Spinal cord (tissue), 10 donors: ENCODE data around the gene TRIM67. TPM values are rescaled to one million over a fixed set of nuclear protein-coding genes. Genes with fewer than 3 reads are reported as not detected.

Experiments used
- DNase-seq, 6 donors: peaks; one replicate each; pipeline versions ENCODE4 v3.0.0 to v3.0.0-alpha.2; 2013 to 2015; ENCODE audit warnings: low spot score in 6 of 6, low read depth in 4 of 6
- H3K27ac ChIP-seq: one replicate; pipeline ENCODE4 v1.5.1; 2013; ENCODE audit warnings: low read depth, low read length, control low read depth
- H3K27me3 ChIP-seq: one replicate; pipeline ENCODE4 v1.6.1; 2013; ENCODE audit warnings: low read length; ENCODE audit not compliant: control insufficient read depth, insufficient read depth
- H3K36me3 ChIP-seq: one replicate; pipeline ENCODE4 v1.6.1; 2013; ENCODE audit warnings: low read length; ENCODE audit not compliant: control insufficient read depth, insufficient read depth
- H3K4me1 ChIP-seq: one replicate; pipeline ENCODE4 v1.6.1; 2013; ENCODE audit warnings: low read length; ENCODE audit not compliant: control insufficient read depth, insufficient read depth
- H3K4me3 ChIP-seq: one replicate; pipeline ENCODE4 v1.5.1; 2013; ENCODE audit warnings: low read depth, low read length, control low read depth
- H3K9me3 ChIP-seq: one replicate; pipeline ENCODE4 v1.6.1; 2013; ENCODE audit warnings: low read length; ENCODE audit not compliant: control insufficient read depth, insufficient read depth
- WGBS: methylation state at CpG from one replicate; pipeline ENCODE4 v1.1.5; 2013; ENCODE audit warnings: missing lambda C conversion rate; ENCODE audit not compliant: insufficient coverage; 5-methylcytosine and 5-hydroxymethylcytosine counted together
- polyA plus RNA-seq, 2 donors: library from polyadenylated mRNA; unstranded; fragments of 120-200 nt; gene quantifications; one replicate each; pipeline ENCODE4 v1.2.1, GENCODE V29; 2013; ENCODE audit not compliant: insufficient read length in 2 of 2
- total RNA-seq, 2 donors: library from RNA; depleted of rRNA in 1 of 2; stranded (reverse); fragments of 120-200 nt in 1 of 2; fragments of >200 nt in 1 of 2; gene quantifications; one replicate each; pipeline versions ENCODE4 v1.2.3 to v1.2.4, GENCODE V29; 2013 to 2014
- donor health status: healthy.

Gene TRIM67
- total and polyA plus RNA-seq, 4 donors: 5.2 to 37.2 (median 23.8) TPM

DNA sequence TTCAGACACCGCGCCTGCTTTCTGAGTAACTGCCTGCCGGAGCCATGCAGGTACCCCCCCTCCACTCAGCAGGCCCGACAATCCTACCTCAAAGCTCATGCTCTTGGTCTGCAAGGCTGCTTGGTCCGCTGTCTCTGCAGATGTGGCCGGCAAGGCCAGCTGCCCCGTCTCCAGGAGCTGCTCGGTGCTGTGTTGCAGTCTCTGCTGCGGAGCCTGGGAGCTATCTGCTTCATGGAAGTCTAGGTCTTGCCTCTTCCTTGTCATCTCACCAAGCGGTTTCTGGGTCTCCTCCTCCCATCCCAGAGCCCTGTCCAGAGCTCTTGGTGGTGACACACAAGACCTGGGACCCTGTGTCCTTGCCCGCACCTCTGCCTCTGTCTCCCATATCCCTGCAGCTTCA lies 55.2 kb downstream of the TRIM67 start:
- Histone ChIP-seq H3K9me3 (no peaks in the 10 kb centered on the region), H3K27ac (no peak overlapping the region), H3K4me1 (no peaks in the 10 kb centered on the region), H3K4me3 (no peak overlapping the region), H3K27me3 (no peaks in the 10 kb centered on the region), H3K36me3 (peaks cover 50% of the 10 kb centered on the region)
- WGBS: 92% methylated on average over 11 of the region's 11 CpGs
- no peak for DNase-seq

DNA sequence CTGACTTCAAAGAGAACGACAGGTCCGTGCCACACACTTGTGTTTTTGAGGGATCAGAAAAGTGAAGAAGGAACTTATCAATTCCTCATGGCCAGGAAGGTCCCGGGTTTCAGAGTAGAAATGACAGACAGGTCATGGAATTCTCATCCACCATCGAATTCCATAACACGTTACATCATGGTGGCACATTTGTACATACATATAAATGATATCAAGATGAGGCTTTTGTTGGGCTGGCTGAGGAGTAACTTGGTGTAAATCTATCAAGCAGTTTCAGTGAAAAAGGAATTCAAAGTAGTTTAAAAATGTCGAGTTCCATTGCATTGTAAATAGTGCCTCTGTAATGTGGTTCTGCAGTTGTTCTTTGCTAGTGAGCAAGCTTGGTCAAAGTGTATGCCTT lies 56.2 kb downstream of the TRIM67 start:
- Histone ChIP-seq H3K36me3 (peaks cover 57% of the 10 kb centered on the region), H3K4me3 (no peak overlapping the region)
- 63% methylated on average over 2 of the region's 6 CpGs for WGBS

DNA sequence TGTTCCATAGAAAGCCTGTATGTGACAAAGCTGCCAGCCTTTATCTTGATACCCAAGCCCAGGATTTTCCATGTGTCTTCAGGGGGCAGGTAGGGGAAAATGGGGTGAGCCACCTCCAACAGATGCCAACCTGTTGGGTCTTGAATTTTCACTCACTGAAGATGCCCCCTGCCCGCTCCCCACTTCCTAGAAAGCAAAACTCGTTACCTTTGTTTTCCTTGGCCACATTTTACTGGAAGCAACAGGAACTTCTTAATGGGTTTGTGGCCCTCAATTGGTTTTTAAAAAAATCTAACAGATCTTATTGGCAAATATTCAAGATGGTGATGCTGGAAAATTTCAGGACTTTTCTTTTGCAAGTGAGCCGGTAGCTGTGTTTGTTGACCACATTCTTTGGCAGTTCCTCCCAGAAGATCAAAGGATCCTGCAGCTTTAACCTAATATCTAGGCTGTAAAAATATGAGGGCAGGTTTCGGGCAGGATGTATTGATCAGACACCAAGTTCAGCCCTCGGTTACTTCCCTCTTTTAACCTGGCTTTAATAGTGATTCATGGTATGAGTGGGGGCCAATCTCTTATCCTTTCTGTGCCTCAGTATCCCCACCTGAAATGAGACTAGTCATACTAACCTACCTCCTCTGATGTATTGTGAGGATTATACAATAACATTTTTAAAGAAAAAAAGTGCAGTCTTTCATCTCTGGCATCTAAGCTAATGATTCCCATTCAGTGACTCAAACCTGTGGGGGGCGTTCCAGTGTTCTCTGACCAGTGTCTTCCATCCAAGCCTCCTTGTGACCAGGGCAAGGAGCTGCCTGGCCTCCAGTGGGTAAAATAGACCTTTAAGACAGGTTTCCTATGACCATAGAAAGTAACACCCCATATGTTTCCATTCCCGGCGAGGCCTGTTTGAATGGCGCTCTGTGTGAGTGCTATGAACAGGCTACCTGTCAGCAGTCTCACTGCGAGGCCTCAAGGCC lies 57.9 kb downstream of the TRIM67 start:
- H3K36me3 ChIP-seq: peaks cover 54% of the 10 kb centered on the region
- H3K4me3 ChIP-seq: no peak overlapping the region
- no peaks in the 10 kb centered on the region for H3K27me3 ChIP-seq
- WGBS: 98% methylated on average over 5 of the region's 10 CpGs
- no peaks in the 10 kb centered on the region for H3K9me3 ChIP-seq
- H3K27ac ChIP-seq: no peak overlapping the region
- H3K4me1 ChIP-seq: no peaks in the 10 kb centered on the region
- no peak for DNase-seq

More for the DNA sequence above, 56.2 kb downstream of the TRIM67 start:
- no peaks in the 10 kb centered on the region for H3K9me3 ChIP-seq
- H3K4me1 ChIP-seq: no peaks in the 10 kb centered on the region
- H3K27me3 ChIP-seq: no peaks in the 10 kb centered on the region
- no peak for DNase-seq
- H3K27ac ChIP-seq: no peak overlapping the region

DNA sequence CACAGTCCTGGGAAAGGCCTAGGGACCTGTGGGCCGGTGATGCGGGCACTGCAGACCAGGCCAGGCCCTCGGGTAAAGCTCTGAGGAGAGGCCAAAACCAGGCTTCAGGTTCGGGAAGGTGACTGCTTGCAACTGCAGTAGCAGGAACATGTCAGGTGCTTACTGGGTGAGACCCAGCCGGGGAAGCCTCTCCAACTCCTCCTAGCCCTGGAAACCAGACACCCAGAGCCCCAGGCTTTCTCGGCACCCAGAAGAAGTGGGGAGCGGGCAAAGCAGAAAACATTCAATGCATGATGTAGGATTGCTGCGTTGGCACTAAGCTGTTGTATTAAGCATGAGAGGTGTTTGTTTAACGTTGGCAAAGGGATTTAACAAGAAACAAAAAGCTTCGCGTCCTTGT lies 58.9 kb downstream of the TRIM67 start:
- H3K27ac ChIP-seq: no peak overlapping the region
- no peaks in the 10 kb centered on the region for H3K9me3 ChIP-seq
- no peak for DNase-seq
- WGBS: 83% methylated on average over 5 of the region's 11 CpGs
- no peaks in the 10 kb centered on the region for H3K4me1 ChIP-seq
- no peak overlapping the region for H3K4me3 ChIP-seq
- no peaks in the 10 kb centered on the region for H3K27me3 ChIP-seq
- peaks cover 49% of the 10 kb centered on the region for H3K36me3 ChIP-seq

DNA sequence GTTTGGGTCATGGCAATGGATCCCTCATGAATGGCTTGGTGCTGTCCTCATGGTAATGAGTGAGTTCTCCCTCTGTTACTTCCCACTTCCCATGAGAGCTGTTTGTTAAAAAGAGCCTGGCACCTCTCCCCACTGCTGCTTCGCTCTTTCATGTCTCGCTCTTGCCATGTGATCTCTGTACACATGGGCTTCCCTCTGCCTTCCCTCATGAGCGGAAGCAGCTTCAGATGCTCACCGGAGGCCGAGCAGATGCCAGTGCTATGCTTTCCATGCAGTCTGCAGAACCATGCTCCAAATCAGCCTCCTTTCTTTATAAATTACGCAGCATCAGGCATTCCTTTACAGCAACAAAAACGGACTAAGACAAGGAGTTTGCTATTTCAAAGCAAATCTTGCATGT lies 64.3 kb downstream of the TRIM67 start:
- peak in 1 of 6 donors; percentile 43 for DNase-seq
- Histone ChIP-seq H3K4me3 (no peak overlapping the region), H3K9me3 (no peaks in the 10 kb centered on the region), H3K4me1 (no peaks in the 10 kb centered on the region), H3K36me3 (peaks cover 32% of the 10 kb centered on the region), H3K27ac (no peak overlapping the region), H3K27me3 (no peaks in the 10 kb centered on the region)
- 80% methylated on average over 6 of the region's 7 CpGs for WGBS

DNA sequence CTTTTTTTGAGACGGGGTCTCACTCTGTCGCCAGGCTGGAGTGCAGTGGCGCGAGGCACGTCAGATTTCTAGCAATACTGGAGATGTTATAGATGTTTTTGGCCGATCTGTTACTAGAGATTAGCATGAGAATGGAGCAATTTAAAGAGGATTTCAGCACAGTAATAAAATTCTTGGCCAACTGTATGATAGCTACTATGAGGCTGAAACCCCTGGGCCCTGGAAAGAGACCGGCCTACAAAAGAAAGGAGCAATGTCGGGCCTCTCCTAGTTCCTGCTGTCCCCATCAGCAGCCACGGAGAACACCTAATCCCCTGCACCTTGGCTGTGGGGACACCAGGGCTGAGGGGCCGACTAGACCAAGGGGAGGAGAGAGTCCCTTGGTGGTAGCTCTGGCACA lies 69.7 kb downstream of the TRIM67 start:
- WGBS: 83% methylated on average over 8 of the region's 10 CpGs
- peaks cover 7% of the 10 kb centered on the region for H3K36me3 ChIP-seq

DNA sequence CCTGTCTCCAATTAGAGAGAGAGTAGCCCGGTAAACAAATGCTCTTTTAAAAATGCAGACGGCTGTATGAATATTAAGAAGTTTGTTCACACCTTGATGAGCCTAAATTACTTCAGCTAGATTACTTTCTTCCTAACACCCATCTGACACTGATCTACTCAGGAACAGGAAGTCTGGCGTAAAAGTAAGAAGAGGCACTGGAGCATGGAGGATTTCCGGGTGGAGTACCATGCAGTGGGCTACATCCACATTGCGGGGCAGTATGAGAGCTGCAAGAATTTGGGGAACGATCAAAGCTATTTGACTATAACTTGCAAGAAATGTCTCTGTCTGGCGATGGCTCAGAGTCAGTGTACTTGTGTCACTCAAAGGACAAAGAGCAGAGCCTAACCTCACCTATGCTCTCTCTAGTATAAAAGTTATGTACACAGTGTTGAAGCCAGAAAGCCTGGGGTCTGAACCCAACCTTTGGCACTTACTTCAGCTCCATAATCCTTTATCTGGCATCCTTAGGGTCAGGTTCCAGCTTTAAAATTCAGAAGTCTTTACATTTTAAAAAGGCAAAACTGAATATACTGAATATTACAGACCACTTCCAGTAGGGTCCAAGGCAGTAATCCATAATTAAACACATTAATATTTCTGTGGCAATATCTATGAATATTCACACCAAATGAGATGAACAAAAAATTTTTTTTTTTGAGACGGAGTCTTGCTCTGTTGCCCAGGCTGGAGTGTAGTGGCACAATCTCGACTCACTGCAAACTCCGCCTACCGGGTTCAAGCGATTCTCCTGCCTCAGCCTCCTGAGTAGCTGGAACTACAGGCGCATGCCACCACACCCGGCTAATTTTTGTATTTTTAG lies 71.2 kb downstream of the TRIM67 start:
- Histone ChIP-seq H3K36me3 (peaks cover 2% of the 10 kb centered on the region), H3K4me1 (no peaks in the 10 kb centered on the region), H3K27ac (no peak overlapping the region), H3K27me3 (no peaks in the 10 kb centered on the region), H3K4me3 (no peak overlapping the region), H3K9me3 (no peaks in the 10 kb centered on the region)
- DNase-seq: no peak
- 99% methylated on average over 12 of the region's 14 CpGs for WGBS

More for the DNA sequence above, 69.7 kb downstream of the TRIM67 start:
- no peaks in the 10 kb centered on the region for H3K27me3 ChIP-seq
- DNase-seq: no peak
- no peak overlapping the region for H3K4me3 ChIP-seq
- H3K4me1 ChIP-seq: no peaks in the 10 kb centered on the region
- H3K9me3 ChIP-seq: no peaks in the 10 kb centered on the region
- no peak overlapping the region for H3K27ac ChIP-seq

DNA sequence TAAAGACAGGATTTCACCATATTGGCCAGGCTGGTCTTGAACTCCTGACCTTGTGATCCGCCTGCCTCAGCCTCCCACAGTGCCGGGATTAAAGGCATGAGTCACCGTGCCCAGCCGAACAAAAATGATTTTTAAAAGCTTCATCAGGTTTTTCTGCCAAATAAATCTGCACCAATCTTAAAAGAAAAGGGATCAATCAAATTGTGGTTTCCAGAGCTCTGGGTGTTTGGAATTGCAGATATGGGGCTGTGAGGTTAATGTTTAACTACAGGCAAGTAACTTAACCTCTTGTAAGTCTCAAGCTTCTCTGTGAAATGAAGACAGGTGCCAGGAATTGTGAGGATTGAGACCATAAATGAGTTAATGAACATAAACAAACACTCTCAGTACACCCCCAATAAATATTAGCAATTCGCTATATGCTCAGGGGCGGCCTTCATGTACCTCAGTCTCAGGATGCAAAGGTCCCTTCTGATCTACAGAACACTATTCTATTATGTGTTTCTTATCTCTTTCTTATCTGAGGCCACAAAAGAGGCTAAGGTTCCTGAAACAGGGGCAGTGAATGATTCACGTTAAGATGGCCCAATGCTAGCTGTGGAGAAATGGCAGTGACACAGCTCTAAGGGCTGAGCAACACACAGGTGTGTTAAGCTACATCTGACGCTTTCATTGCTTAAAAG lies 72.0 kb downstream of the TRIM67 start:
- Histone ChIP-seq H3K36me3 (peaks cover 2% of the 10 kb centered on the region), H3K9me3 (no peaks in the 10 kb centered on the region), H3K4me3 (no peak overlapping the region), H3K27me3 (no peaks in the 10 kb centered on the region), H3K4me1 (no peaks in the 10 kb centered on the region), H3K27ac (no peak overlapping the region)
- no peak for DNase-seq
- WGBS: 50% methylated on average over 2 of the region's 8 CpGs

DNA sequence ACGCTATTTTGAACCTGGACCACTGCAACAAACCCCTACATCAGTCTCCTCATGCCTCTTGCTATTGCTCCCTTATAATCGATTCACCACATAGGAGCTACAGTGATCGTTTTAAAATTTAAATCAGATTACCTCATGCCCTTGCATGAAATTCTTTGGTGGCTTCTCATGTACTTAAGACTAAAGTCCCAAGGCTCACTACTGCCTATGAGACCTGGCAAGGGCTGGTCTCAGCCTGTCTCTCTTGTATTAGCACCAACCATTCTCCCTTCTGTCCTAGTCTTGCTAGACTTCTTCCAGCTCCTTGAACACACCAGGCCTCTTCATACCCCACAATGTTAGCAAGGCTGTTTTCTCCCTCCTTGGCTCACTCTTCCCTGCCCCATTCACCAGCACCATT lies 72.6 kb downstream of the TRIM67 start:
- DNase-seq: no peak
- Histone ChIP-seq H3K27me3 (no peaks in the 10 kb centered on the region), H3K9me3 (no peaks in the 10 kb centered on the region), H3K27ac (no peak overlapping the region), H3K36me3 (peaks cover 2% of the 10 kb centered on the region), H3K4me1 (no peaks in the 10 kb centered on the region), H3K4me3 (no peak overlapping the region)
- WGBS: 94% methylated on average over 3 of the region's 3 CpGs
